Breast epithelium (tissue), 4 donors: ENCODE data around the gene GPR139. TPM values are rescaled to one million over a fixed set of nuclear protein-coding genes. Genes with fewer than 3 reads are reported as not detected.

Source experiments
- DNase-seq, 2 donors: peaks; one replicate each; pipeline ENCODE4 v3.0.0-alpha.2; 2019; ENCODE audit warnings: low spot score in 2 of 2
- H3K27ac ChIP-seq, 2 donors: fragments of 200-600 bp; sonication (generic) in 1 of 2; one replicate each; pipeline ENCODE4 v1.5.1; 2016 to 2019; ENCODE audit warnings: mild to moderate bottlenecking in 1 of 2
- H3K27me3 ChIP-seq, 2 donors: fragments of 200-600 bp; sonication (generic) in 1 of 2; one replicate each; pipeline versions ENCODE4 v1.5.1 to v1.6.0; 2017 to 2019; ENCODE audit warnings: control low read depth in 1 of 2, mild to moderate bottlenecking in 1 of 2
- H3K36me3 ChIP-seq: fragments of 200-600 bp; one replicate; pipeline ENCODE4 v1.5.1; 2019
- H3K4me1 ChIP-seq, 2 donors: fragments of 200-600 bp; sonication (generic); one replicate each; pipeline ENCODE4 v1.5.1; 2016 to 2019; ENCODE audit warnings: control low read depth in 1 of 2
- H3K4me3 ChIP-seq, 3 donors: fragments of 200-600 bp; sonication (generic); 1 replicate in 2 of 3; 2 replicates in 1 of 3; pipeline ENCODE4 v1.5.1; 2016 to 2019; ENCODE audit warnings: mild to moderate bottlenecking in 3 of 3, moderate library complexity in 2 of 3
- H3K9me3 ChIP-seq, 2 donors: fragments of 200-600 bp; sonication (generic) in 1 of 2; one replicate each; pipeline ENCODE4 v1.5.1; 2016 to 2019; ENCODE audit warnings: control low read depth in 1 of 2
- POLR2A ChIP-seq: fragments of 450-650 bp; IDR thresholded peaks from one replicate; pipeline ENCODE4 v1.6.1; 2016; ENCODE audit warnings: antibody characterized with exemption, mild to moderate bottlenecking, moderate library complexity
- POLR2AphosphoS5 ChIP-seq, 3 donors: sonication (generic); formaldehyde crosslinking; IDR thresholded peaks; one replicate each; pipeline ENCODE4 v1.6.1; 2017; ENCODE audit warnings: antibody characterized with exemption in 3 of 3
- intact Hi-C: fragments of 100-400 bp; cut with DNase I; formaldehyde crosslinking; loops from one replicate; pipeline ENCODE4 v1.15.1; 2023; ENCODE audit warnings: low total_unique reads
- total RNA-seq, 3 donors: library from RNA; depleted of rRNA; stranded (reverse); fragments of >200 nt; gene quantifications; one replicate each; pipeline ENCODE4 v1.1.0, GENCODE V29; 2016
- TF ChIP-seq, protein P1 (sequence below), 3 donors: fragments of 450-650 bp; IDR thresholded peaks; one replicate each; pipeline ENCODE4 v1.5.1; 2016 to 2017; ENCODE audit warnings: antibody characterized with exemption in 3 of 3, mild to moderate bottlenecking in 3 of 3, moderate library complexity in 3 of 3

GPR139 gene
- total RNA-seq, 3 donors from 2014 or later: not detected

DNA sequence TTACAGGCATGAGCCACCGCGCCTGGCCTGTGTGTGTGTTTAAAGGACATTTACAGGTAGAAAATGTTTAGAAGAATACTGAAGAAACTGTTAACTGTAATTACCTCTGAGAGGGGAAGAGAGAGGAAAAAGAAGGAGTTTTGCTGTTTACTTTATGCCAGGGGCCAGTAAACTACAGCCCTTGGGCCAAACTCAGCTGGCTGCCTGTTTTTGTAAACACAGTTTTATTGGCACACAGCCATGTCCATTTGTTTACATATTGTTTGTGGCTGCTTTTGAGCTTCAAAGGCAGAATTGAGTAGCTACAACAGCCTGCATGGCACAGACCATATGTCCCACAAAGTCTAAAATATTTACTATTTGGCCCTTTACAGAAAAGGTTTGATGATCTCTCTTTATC lies 76.4 kb downstream of the GPR139 start:
- DNase-seq: no peak
- no peaks in the 10 kb centered on the region for H3K9me3 ChIP-seq
- intact Hi-C loops: no loop called here
- H3K4me1 ChIP-seq: no peaks in the 10 kb centered on the region
- no peak overlapping the region for H3K27ac ChIP-seq
- no peaks in the 10 kb centered on the region for H3K27me3 ChIP-seq
- no peak for TF ChIP-seq POLR2A
- TF ChIP-seq, protein P1, sequence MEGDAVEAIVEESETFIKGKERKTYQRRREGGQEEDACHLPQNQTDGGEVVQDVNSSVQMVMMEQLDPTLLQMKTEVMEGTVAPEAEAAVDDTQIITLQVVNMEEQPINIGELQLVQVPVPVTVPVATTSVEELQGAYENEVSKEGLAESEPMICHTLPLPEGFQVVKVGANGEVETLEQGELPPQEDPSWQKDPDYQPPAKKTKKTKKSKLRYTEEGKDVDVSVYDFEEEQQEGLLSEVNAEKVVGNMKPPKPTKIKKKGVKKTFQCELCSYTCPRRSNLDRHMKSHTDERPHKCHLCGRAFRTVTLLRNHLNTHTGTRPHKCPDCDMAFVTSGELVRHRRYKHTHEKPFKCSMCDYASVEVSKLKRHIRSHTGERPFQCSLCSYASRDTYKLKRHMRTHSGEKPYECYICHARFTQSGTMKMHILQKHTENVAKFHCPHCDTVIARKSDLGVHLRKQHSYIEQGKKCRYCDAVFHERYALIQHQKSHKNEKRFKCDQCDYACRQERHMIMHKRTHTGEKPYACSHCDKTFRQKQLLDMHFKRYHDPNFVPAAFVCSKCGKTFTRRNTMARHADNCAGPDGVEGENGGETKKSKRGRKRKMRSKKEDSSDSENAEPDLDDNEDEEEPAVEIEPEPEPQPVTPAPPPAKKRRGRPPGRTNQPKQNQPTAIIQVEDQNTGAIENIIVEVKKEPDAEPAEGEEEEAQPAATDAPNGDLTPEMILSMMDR (IDR thresholded peaks at IDR 0.05): no peak
- TF ChIP-seq POLR2AphosphoS5 (IDR thresholded peaks at IDR 0.05): no peak
- no peak overlapping the region for H3K4me3 ChIP-seq
- H3K36me3 ChIP-seq: no peaks in the 10 kb centered on the region

DNA sequence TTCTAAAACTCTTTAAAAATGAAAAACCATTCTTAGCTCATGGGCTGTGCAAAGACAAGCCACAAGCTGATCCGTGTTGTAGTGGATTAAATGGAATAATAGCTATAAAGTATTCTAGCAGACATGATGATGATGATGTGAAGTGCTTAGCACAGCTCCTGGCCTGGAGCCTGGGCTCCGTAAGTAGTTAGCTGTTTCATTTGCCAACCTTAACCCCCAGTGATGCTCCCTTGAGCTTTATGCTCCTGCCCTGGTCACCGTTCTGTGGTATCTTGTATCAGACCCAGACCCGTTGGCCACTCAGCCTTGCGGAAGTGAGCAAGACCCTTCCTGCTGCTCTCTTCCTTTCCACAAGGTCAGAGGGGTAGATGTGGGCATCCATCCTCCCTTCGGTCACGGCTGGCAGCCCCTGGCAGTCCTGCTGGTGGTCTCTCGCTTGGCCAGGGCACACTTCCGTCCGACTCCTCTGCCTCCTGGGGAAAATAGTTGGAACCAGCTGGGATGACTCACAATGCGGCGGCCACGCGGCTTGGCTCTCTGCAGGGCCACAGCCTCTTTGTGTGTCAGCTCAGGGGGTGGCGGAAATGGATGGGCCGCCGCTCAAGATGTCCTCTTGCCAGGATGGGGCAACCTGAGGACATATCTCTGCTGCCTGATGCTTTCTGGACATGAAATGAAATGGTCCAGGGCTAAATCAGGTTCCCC lies 79.1 kb downstream of the GPR139 start:
- no peak overlapping the region for H3K27ac ChIP-seq
- H3K4me3 ChIP-seq: no peak overlapping the region
- no peaks in the 10 kb centered on the region for H3K9me3 ChIP-seq
- intact Hi-C loops: no loop called here
- H3K36me3 ChIP-seq: no peaks in the 10 kb centered on the region
- TF ChIP-seq POLR2AphosphoS5 (IDR thresholded peaks at IDR 0.05) (no peak), POLR2A (no peak)
- TF ChIP-seq, protein P1 (IDR thresholded peaks at IDR 0.05): no peak
- H3K4me1 ChIP-seq: no peaks in the 10 kb centered on the region
- H3K27me3 ChIP-seq: no peaks in the 10 kb centered on the region
- no peak for DNase-seq

GRCh38 chr16:19991614-19992013 lies 82.1 kb downstream of the GPR139 start:
- intact Hi-C loops: no loop called here
- Histone ChIP-seq H3K36me3 (no peaks in the 10 kb centered on the region), H3K4me3 (no peak overlapping the region), H3K27ac (no peak overlapping the region), H3K27me3 (no peaks in the 10 kb centered on the region), H3K4me1 (no peaks in the 10 kb centered on the region), H3K9me3 (no peaks in the 10 kb centered on the region)
- TF ChIP-seq POLR2AphosphoS5 (IDR thresholded peaks at IDR 0.05) (no peak), POLR2A (no peak)
- TF ChIP-seq, protein P1 (IDR thresholded peaks at IDR 0.05): no peak
- no peak for DNase-seq

DNA sequence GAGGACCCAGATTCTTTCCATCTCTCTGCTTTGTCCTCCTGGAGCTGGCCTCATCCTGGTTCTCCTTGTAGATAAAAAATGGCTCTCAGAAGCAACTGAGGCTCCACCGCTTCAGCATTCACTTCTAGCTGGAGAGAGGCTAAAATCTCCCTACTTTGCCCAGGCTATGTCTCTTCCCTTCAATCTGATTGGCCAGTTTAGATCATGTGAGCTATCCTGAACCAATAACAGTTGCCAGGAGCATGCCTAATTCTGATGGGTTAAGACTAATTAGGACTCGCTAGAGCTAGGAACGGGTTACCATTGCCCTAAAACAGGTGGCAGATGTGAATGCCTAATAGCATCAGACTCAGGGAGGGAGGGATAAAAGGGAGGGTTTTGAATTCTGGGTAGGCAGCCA lies 89.6 kb downstream of the GPR139 start:
- no peak overlapping the region for H3K27ac ChIP-seq
- intact Hi-C loops: no loop called here
- H3K27me3 ChIP-seq: no peaks in the 10 kb centered on the region
- TF ChIP-seq, protein P1 (IDR thresholded peaks at IDR 0.05): no peak
- TF ChIP-seq POLR2AphosphoS5 (IDR thresholded peaks at IDR 0.05): no peak
- no peak for TF ChIP-seq POLR2A
- H3K4me1 ChIP-seq: no peaks in the 10 kb centered on the region
- DNase-seq: no peak
- no peak overlapping the region for H3K4me3 ChIP-seq
- no peaks in the 10 kb centered on the region for H3K36me3 ChIP-seq
- H3K9me3 ChIP-seq: no peaks in the 10 kb centered on the region

Other genes with a start within 250 kb of the GPR139 start
- 10 to 100 TPM; 16.3 to 26.6 (median 20.3) TPM for gene GPRC5B, start 189.0 kb downstream of the GPR139 start, total RNA-seq